Esophagus squamous epithelium (tissue), 5 donors: ENCODE measurements around the gene CDRT4. TPM values are rescaled to one million over a fixed set of nuclear protein-coding genes. Genes with fewer than 3 reads are reported as not detected.

Experiments
- DNase-seq: peaks from one replicate; lab custom pipeline; 2025; lab: John Stamatoyannopoulos, UW
- H3K27ac ChIP-seq, 4 donors: fragments of 200-600 bp; sonication (generic); one replicate each; pipeline ENCODE4 v1.5.1; 2016 to 2019; ENCODE audit warnings: mild to moderate bottlenecking in 1 of 4
- H3K27me3 ChIP-seq, 4 donors: fragments of 200-600 bp; sonication (generic); 1 replicate in 3 of 4; 2 replicates in 1 of 4; pipeline versions ENCODE4 v1.5.1 to v1.6.0; 2017 to 2021; ENCODE audit warnings: antibody characterized with exemption in 1 of 4
- H3K36me3 ChIP-seq, 3 donors: fragments of 200-600 bp; sonication (generic); one replicate each; pipeline ENCODE4 v1.5.1; 2016 to 2019
- H3K4me1 ChIP-seq, 3 donors: fragments of 200-600 bp; sonication (generic); one replicate each; pipeline ENCODE4 v1.5.1; 2017 to 2019
- H3K4me3 ChIP-seq, 4 donors: fragments of 200-600 bp; sonication (generic); 1 replicate in 3 of 4; 2 replicates in 1 of 4; pipeline ENCODE4 v1.5.1; 2016 to 2019; ENCODE audit warnings: mild to moderate bottlenecking in 2 of 4, moderate library complexity in 1 of 4
- H3K9me3 ChIP-seq, 3 donors: fragments of 200-600 bp; sonication (generic); one replicate each; pipeline ENCODE4 v1.5.1; 2016 to 2019
- POLR2A ChIP-seq, 4 donors: fragments of 450-650 bp; IDR thresholded peaks; one replicate each; pipeline ENCODE4 v1.6.1; 2017; ENCODE audit warnings: antibody characterized with exemption in 4 of 4, mild to moderate bottlenecking in 4 of 4, moderate library complexity in 3 of 4
- WGBS, 2 donors: methylation state at CpG; one replicate each; pipeline ENCODE4 v1.1.5; 2018; 5-methylcytosine and 5-hydroxymethylcytosine counted together
- intact Hi-C: fragments of 100-400 bp; cut with DNase I; formaldehyde crosslinking; loops from one replicate; pipeline ENCODE4 v1.15.0; 2022
- total RNA-seq, 4 donors: library from RNA; depleted of rRNA; stranded (reverse); fragments of >200 nt; gene quantifications; one replicate each; pipeline ENCODE4 v1.1.0, GENCODE V29; 2016
- TF ChIP-seq, protein P1 (sequence below), 6 experiments: fragments of 450-650 bp in 4 of 6; fragments of 200-600 bp in 2 of 6; sonication (generic) in 2 of 6; IDR thresholded peaks; one replicate each; pipeline ENCODE4 v1.5.1; 2016 to 2019; ENCODE audit warnings: antibody characterized with exemption in 6 of 6, mild to moderate bottlenecking in 4 of 6, moderate library complexity in 4 of 6
- donor health status: DM: yes; HTN: yes; CAD: no.

Gene CDRT4
- total RNA-seq, 4 donors from 2014 or later, result 3.2 to 7.6 (median 3.8) TPM

GRCh38 chr17:15392326-15392741, 75.1 kb downstream of the CDRT4 start:
- DNase-seq, result no peak
- Histone ChIP-seq H3K27ac (peak overlapping the region in 3 of 4 donors; percentile 37 to 48 (median 46)), H3K4me3 (no peak overlapping the region), H3K36me3 (no peaks in the 10 kb centered on the region), H3K27me3 (peaks cover 0 to 4% (median 0%) of the 10 kb centered on the region in 4 donors), H3K9me3 (no peaks in the 10 kb centered on the region), H3K4me1 (peaks cover 0 to 30% (median 9%) of the 10 kb centered on the region in 3 donors)
- 10 to 39% methylated on average over 5 of the region's 5 CpGs for WGBS, 2 donors
- intact Hi-C loops, result no loop called here
- TF ChIP-seq POLR2A (IDR thresholded peaks at IDR 0.05), result no peak
- TF ChIP-seq, protein P1, sequence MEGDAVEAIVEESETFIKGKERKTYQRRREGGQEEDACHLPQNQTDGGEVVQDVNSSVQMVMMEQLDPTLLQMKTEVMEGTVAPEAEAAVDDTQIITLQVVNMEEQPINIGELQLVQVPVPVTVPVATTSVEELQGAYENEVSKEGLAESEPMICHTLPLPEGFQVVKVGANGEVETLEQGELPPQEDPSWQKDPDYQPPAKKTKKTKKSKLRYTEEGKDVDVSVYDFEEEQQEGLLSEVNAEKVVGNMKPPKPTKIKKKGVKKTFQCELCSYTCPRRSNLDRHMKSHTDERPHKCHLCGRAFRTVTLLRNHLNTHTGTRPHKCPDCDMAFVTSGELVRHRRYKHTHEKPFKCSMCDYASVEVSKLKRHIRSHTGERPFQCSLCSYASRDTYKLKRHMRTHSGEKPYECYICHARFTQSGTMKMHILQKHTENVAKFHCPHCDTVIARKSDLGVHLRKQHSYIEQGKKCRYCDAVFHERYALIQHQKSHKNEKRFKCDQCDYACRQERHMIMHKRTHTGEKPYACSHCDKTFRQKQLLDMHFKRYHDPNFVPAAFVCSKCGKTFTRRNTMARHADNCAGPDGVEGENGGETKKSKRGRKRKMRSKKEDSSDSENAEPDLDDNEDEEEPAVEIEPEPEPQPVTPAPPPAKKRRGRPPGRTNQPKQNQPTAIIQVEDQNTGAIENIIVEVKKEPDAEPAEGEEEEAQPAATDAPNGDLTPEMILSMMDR (IDR thresholded peaks at IDR 0.05), result no peak

GRCh38 chr17:15388356-15389041, 78.9 kb downstream of the CDRT4 start:
- peaks cover 6 to 44% (median 9%) of the 10 kb centered on the region in 3 donors for H3K4me1 ChIP-seq
- H3K9me3 ChIP-seq, result no peaks in the 10 kb centered on the region
- WGBS, 2 donors, result 66 to 80% methylated on average over 8 of the region's 8 CpGs
- peaks cover 0 to 6% (median 0%) of the 10 kb centered on the region in 4 donors for H3K27me3 ChIP-seq
- intact Hi-C loops, result no loop called here
- DNase-seq, result no peak
- peak overlapping the region in 2 of 4 donors; percentile 16 to 63 for H3K27ac ChIP-seq
- H3K36me3 ChIP-seq, result no peaks in the 10 kb centered on the region
- TF ChIP-seq POLR2A (IDR thresholded peaks at IDR 0.05), result no peak
- TF ChIP-seq, protein P1 (IDR thresholded peaks at IDR 0.05), result no peak
- no peak overlapping the region for H3K4me3 ChIP-seq

DNA sequence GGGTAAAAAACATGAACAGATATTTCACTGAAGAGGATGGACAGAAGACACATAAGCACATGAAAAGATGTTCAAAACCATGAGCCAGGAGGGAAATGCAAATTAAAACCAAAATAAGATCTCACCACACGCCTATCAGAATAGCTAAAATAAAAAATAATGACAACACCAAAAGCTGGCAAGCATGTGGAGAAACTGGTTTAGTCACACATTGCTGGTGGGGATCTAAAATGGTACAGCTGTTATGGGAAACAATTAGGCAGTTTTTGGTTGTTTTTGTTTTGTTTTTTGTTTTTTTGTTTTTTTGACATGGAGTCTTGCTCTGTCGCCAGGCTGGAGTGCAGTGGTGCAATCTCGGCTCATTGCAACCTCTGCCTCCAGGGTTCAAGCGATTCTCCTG, 81.3 kb downstream of the CDRT4 start:
- Histone ChIP-seq H3K4me3 (no peak overlapping the region), H3K27me3 (peaks cover 0 to 13% (median 0%) of the 10 kb centered on the region in 4 donors), H3K9me3 (no peaks in the 10 kb centered on the region), H3K36me3 (no peaks in the 10 kb centered on the region), H3K4me1 (peaks cover 4 to 32% (median 6%) of the 10 kb centered on the region in 3 donors), H3K27ac (no peak overlapping the region)
- 77 to 90% methylated on average over 4 of the region's 4 CpGs for WGBS, 2 donors
- DNase-seq, result no peak
- intact Hi-C loops, result no loop called here
- no peak for TF ChIP-seq POLR2A (IDR thresholded peaks at IDR 0.05)
- TF ChIP-seq, protein P1 (IDR thresholded peaks at IDR 0.05), result no peak

Other genes starting within 250 kb of the CDRT4 start
- gene PMP22, start 202.3 kb downstream of the CDRT4 start, total RNA-seq, result 100 to 1,000 TPM in 1 of 4 donors, 10 to 100 TPM in 2, 1 to 10 TPM in 1; 4.0 to 102 (median 27.3) TPM
- gene TEKT3, start 126.0 kb downstream of the CDRT4 start, total RNA-seq, result under 1 TPM in 1 of 4 donors, not detected in 3; 0.83 TPM
- gene TVP23C, start 95.9 kb upstream of the CDRT4 start, total RNA-seq, result 10 to 100 TPM in 3 of 4 donors, 1 to 10 TPM in 1; 4.2 to 27.1 (median 18.5) TPM
- 10 to 100 TPM in 2 of 4 donors, 1 to 10 TPM in 2; 4.7 to 28.0 (median 9.5) TPM for gene FBXW10B, start 152.1 kb upstream of the CDRT4 start, total RNA-seq
- 100 to 1,000 TPM; 102 to 208 (median 167) TPM for gene TRIM16, start 216.7 kb upstream of the CDRT4 start, total RNA-seq
- gene ZNF286A, start 232.1 kb upstream of the CDRT4 start, total RNA-seq, result 10 to 100 TPM in 3 of 4 donors, 1 to 10 TPM in 1; 7.5 to 19.9 (median 15.3) TPM